A549 (cell line): Measurements from ENCODE around the gene FHAD1.

Experiments used
- EP300 ChIP-seq, 2 experiments: fragments of >200 bp; sonication (Bioruptor Twin); formaldehyde crosslinking; IDR thresholded peaks; 2 replicates in 1 of 2; 3 replicates in 1 of 2; pipeline ENCODE4 v1.6.1; 2016 to 2017
- MAX ChIP-seq: IDR thresholded peaks from 2 replicates; pipeline ENCODE4 v1.6.1; 2012
- POLR2A ChIP-seq: IDR thresholded peaks from 2 replicates; pipeline ENCODE4 v1.6.1; 2012; ENCODE audit warnings: mild to moderate bottlenecking, low read length
- TF ChIP-seq, protein P1 (sequence below): fragments of >200 bp; sonication (Bioruptor Twin); formaldehyde crosslinking; IDR thresholded peaks from 3 replicates; pipeline ENCODE4 v1.5.1; 2016
- TF ChIP-seq, protein P2 (sequence below): fragments of 200-600 bp; sonication (generic); IDR thresholded peaks from 2 replicates; pipeline ENCODE4 v1.6.1; 2016; ENCODE audit warnings: antibody characterized with exemption, mild to moderate bottlenecking, moderate library complexity

GRCh38 chr1:15303935-15304334 lies 56.9 kb downstream of the FHAD1 start:
- TF ChIP-seq, protein P1, sequence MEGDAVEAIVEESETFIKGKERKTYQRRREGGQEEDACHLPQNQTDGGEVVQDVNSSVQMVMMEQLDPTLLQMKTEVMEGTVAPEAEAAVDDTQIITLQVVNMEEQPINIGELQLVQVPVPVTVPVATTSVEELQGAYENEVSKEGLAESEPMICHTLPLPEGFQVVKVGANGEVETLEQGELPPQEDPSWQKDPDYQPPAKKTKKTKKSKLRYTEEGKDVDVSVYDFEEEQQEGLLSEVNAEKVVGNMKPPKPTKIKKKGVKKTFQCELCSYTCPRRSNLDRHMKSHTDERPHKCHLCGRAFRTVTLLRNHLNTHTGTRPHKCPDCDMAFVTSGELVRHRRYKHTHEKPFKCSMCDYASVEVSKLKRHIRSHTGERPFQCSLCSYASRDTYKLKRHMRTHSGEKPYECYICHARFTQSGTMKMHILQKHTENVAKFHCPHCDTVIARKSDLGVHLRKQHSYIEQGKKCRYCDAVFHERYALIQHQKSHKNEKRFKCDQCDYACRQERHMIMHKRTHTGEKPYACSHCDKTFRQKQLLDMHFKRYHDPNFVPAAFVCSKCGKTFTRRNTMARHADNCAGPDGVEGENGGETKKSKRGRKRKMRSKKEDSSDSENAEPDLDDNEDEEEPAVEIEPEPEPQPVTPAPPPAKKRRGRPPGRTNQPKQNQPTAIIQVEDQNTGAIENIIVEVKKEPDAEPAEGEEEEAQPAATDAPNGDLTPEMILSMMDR = no peak
- TF ChIP-seq EP300 (IDR thresholded peaks at IDR 0.05) (no peak), MAX (no peak), POLR2A (no peak)
- TF ChIP-seq, protein P2, sequence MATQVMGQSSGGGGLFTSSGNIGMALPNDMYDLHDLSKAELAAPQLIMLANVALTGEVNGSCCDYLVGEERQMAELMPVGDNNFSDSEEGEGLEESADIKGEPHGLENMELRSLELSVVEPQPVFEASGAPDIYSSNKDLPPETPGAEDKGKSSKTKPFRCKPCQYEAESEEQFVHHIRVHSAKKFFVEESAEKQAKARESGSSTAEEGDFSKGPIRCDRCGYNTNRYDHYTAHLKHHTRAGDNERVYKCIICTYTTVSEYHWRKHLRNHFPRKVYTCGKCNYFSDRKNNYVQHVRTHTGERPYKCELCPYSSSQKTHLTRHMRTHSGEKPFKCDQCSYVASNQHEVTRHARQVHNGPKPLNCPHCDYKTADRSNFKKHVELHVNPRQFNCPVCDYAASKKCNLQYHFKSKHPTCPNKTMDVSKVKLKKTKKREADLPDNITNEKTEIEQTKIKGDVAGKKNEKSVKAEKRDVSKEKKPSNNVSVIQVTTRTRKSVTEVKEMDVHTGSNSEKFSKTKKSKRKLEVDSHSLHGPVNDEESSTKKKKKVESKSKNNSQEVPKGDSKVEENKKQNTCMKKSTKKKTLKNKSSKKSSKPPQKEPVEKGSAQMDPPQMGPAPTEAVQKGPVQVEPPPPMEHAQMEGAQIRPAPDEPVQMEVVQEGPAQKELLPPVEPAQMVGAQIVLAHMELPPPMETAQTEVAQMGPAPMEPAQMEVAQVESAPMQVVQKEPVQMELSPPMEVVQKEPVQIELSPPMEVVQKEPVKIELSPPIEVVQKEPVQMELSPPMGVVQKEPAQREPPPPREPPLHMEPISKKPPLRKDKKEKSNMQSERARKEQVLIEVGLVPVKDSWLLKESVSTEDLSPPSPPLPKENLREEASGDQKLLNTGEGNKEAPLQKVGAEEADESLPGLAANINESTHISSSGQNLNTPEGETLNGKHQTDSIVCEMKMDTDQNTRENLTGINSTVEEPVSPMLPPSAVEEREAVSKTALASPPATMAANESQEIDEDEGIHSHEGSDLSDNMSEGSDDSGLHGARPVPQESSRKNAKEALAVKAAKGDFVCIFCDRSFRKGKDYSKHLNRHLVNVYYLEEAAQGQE = no peak
